Measurements from ENCODE around the gene CCDC127.
"Not testable (repeated sequence)": the region's sequence is repeated elsewhere in the genome, so short reads cannot be mapped to it uniquely, and the experiment has no call there.

GRCh38 chr5:240550-240949 is 22.6 kb upstream of the CCDC127 start:
- not testable (repeated sequence) for TF ChIP-seq POLR2A, CTCF (IDR thresholded peaks at IDR 0.05)
